PC-3 (cell line): ENCODE results near the gene C11orf21. TPM values are rescaled to one million over a fixed set of nuclear protein-coding genes. Genes with fewer than 3 reads are reported as not detected.

ENCODE experiments used
- ATAC-seq: fragments of 200-7000 bp; cut with Tn5 transposase; 2 replicates; pipeline ENCODE4 v1.9.1; 2020; ENCODE audit warnings: mild to moderate bottlenecking, moderate library complexity
- BruUV-seq: library from RNA; stranded (reverse); fragments of 400-500 nt; replicated peaks from 2 replicates; lab custom pipeline; 2021; lab: Mats Ljungman, UMichigan
- CTCF ChIA-PET: fragments of 300-600 bp; sonication (Branson Sonifier 250); formaldehyde crosslinking; loops from one replicate; lab custom pipeline; 2022; ENCODE audit warnings: antibody characterized with exemption; lab: Charles Lee
- POLR2A ChIA-PET: fragments of 300-600 bp; sonication (Branson Sonifier 250); formaldehyde crosslinking; loops from one replicate; lab custom pipeline; 2022; ENCODE audit warnings: antibody characterized with exemption; ENCODE audit not compliant: unreplicated experiment; lab: Charles Lee
- DNase-seq: peaks from one replicate; pipeline ENCODE4 v3.0.0-alpha.2; 2015
- H2AFZ ChIP-seq: fragments of 300-600 bp; sonication (generic); 2 replicates; pipeline ENCODE4 v1.6.0; 2016; ENCODE audit warnings: antibody characterized with exemption, low read length
- H3F3A ChIP-seq: fragments of 300-600 bp; sonication (generic); one replicate; pipeline ENCODE4 v1.6.0; 2017; ENCODE audit warnings: antibody characterized with exemption, low read length, control low read depth, mild to moderate bottlenecking; ENCODE audit not compliant: unreplicated experiment
- H3K27ac ChIP-seq: fragments of 300-600 bp; sonication (generic); 2 replicates; pipeline ENCODE4 v1.5.1; 2016; ENCODE audit warnings: mild to moderate bottlenecking, low read length
- H3K27me3 ChIP-seq: fragments of 300-600 bp; sonication (generic); 2 replicates; pipeline ENCODE4 v1.6.1; 2016; ENCODE audit warnings: low read length, mixed read lengths
- H3K36me3 ChIP-seq: fragments of 300-600 bp; sonication (generic); 2 replicates; pipeline ENCODE4 v1.6.1; 2016; ENCODE audit warnings: low read depth, mixed run types, low read length, mixed read lengths
- H3K4me1 ChIP-seq: fragments of 300-600 bp; sonication (generic); 2 replicates; pipeline ENCODE4 v1.5.1; 2016; ENCODE audit warnings: low read length; ENCODE audit not compliant: insufficient read depth
- H3K4me2 ChIP-seq: fragments of 300-600 bp; sonication (generic); 2 replicates; pipeline ENCODE4 v1.6.0; 2016; ENCODE audit warnings: low read length
- H3K4me3 ChIP-seq: fragments of 300-600 bp; sonication (generic); 2 replicates; pipeline ENCODE4 v1.5.1; 2016; ENCODE audit warnings: mild to moderate bottlenecking, low read length, mixed read lengths
- H3K79me2 ChIP-seq: fragments of 300-600 bp; sonication (generic); 2 replicates; pipeline ENCODE4 v1.6.1; 2017; ENCODE audit warnings: low read length, mixed read lengths
- H3K9ac ChIP-seq: fragments of 300-600 bp; sonication (generic); 2 replicates; pipeline ENCODE4 v1.6.0; 2016; ENCODE audit warnings: mild to moderate bottlenecking, low read length
- H3K9me2 ChIP-seq: fragments of 300-600 bp; sonication (generic); replicated peaks from 2 replicates; pipeline ENCODE4 v1.6.1; 2016; ENCODE audit warnings: mixed run types, low read length, mixed read lengths
- H3K9me3 ChIP-seq: fragments of 300-600 bp; sonication (generic); 2 replicates; pipeline ENCODE4 v1.6.1; 2016; ENCODE audit warnings: low read length, mixed read lengths
- H4K20me1 ChIP-seq: fragments of 300-600 bp; sonication (generic); 2 replicates; pipeline ENCODE4 v1.6.1; 2016; ENCODE audit warnings: low read length, mixed read lengths
- EZH2 ChIP-seq: fragments of 300-600 bp; sonication (generic); IDR thresholded peaks from one replicate; pipeline ENCODE4 v1.6.1; 2017; ENCODE audit warnings: antibody characterized with exemption, mild to moderate bottlenecking, low read length; ENCODE audit not compliant: unreplicated experiment
- EZH2phosphoT487 ChIP-seq: fragments of 300-600 bp; sonication (generic); IDR thresholded peaks from 2 replicates; pipeline ENCODE4 v1.6.1; 2018; ENCODE audit warnings: mild to moderate bottlenecking, antibody characterized with exemption, low read length, borderline replicate concordance
- intact Hi-C: fragments of 100-400 bp; cut with micrococcal nuclease; formaldehyde crosslinking; loops from 2 replicates; pipeline ENCODE4 v1.9.0; 2023
- total RNA-seq: library from RNA; depleted of rRNA; stranded (reverse); fragments of >200 nt; gene quantifications from 2 replicates; pipeline ENCODE4 v1.2.3, GENCODE V29; 2014; rRNA removed
- TF ChIP-seq, protein P1 (sequence below): fragments of 300-600 bp; sonication (generic); conservative IDR thresholded peaks from 2 replicates; pipeline ENCODE4 v1.5.1; 2017; ENCODE audit warnings: antibody characterized with exemption, low read depth, mild to moderate bottlenecking, low read length

Gene C11orf21
- total RNA-seq, 1 experiment from 2014 or later: not detected

GRCh38 chr11:2247496-2247895, 54.2 kb downstream of the C11orf21 start:
- no peak for ATAC-seq

More at GRCh38 chr11:2247496-2247895, 54.2 kb downstream of the C11orf21 start:
- H3K9me2 ChIP-seq: no peaks in the 10 kb centered on the region
- no peak overlapping the region for H3K9ac ChIP-seq
- no peaks in the 10 kb centered on the region for H3K36me3 ChIP-seq
- H3K9me3 ChIP-seq: peaks cover 3% of the 10 kb centered on the region; the same call in 1 of the 2 replicates
- no peaks in the 10 kb centered on the region for H3F3A ChIP-seq
- ChIA-PET CTCF (no interaction called here), POLR2A (no interaction called here)
- no peak overlapping the region for H3K27ac ChIP-seq
- H3K79me2 ChIP-seq: no peaks in the 10 kb centered on the region
- no peak overlapping the region for H2AFZ ChIP-seq
- no peaks in the 10 kb centered on the region for H4K20me1 ChIP-seq
- intact Hi-C loops: no loop called here
- no peak overlapping the region for H3K4me2 ChIP-seq
- no peaks in the 10 kb centered on the region for H3K4me1 ChIP-seq
- DNase-seq: no peak
- no peak overlapping the region for H3K4me3 ChIP-seq
- no TSS peak for BruUV-seq
- TF ChIP-seq EZH2 (no peak), EZH2phosphoT487 (no peak)
- TF ChIP-seq, protein P1, sequence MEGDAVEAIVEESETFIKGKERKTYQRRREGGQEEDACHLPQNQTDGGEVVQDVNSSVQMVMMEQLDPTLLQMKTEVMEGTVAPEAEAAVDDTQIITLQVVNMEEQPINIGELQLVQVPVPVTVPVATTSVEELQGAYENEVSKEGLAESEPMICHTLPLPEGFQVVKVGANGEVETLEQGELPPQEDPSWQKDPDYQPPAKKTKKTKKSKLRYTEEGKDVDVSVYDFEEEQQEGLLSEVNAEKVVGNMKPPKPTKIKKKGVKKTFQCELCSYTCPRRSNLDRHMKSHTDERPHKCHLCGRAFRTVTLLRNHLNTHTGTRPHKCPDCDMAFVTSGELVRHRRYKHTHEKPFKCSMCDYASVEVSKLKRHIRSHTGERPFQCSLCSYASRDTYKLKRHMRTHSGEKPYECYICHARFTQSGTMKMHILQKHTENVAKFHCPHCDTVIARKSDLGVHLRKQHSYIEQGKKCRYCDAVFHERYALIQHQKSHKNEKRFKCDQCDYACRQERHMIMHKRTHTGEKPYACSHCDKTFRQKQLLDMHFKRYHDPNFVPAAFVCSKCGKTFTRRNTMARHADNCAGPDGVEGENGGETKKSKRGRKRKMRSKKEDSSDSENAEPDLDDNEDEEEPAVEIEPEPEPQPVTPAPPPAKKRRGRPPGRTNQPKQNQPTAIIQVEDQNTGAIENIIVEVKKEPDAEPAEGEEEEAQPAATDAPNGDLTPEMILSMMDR: no peak
- H3K27me3 ChIP-seq: no peaks in the 10 kb centered on the region; the same call in 1 of the 2 replicates

Other genes starting within 250 kb of the C11orf21 start
- gene IGF2, start 162.5 kb downstream of the C11orf21 start, total RNA-seq: 5.0 and 5.1 TPM in 2 replicates
- gene INS, start 140.7 kb downstream of the C11orf21 start, total RNA-seq: not detected in 2 replicates
- 8.3 and 11.2 TPM in 2 replicates for gene TH, start 130.1 kb downstream of the C11orf21 start, total RNA-seq
- gene ASCL2, start 31.3 kb downstream of the C11orf21 start, total RNA-seq: 0.58 and 1.1 TPM in 2 replicates
- gene TSPAN32, start 95 bp upstream of the C11orf21 start, total RNA-seq: not detected in 2 replicates
- 134 and 140 TPM in 2 replicates for gene CD81, start 75.4 kb upstream of the C11orf21 start, total RNA-seq
- 88.3 and 98.5 TPM in 2 replicates for gene TSSC4, start 98.8 kb upstream of the C11orf21 start, total RNA-seq
- 0.06 TPM in 1 of 2 replicates, not detected in the other for gene TRPM5, start 142.6 kb upstream of the C11orf21 start, total RNA-seq
- 0.40 and 3.0 TPM in 2 replicates for gene KCNQ1, start 143.1 kb upstream of the C11orf21 start, total RNA-seq